Tibial nerve (tissue), 4 donors: ENCODE data around the gene TMEM225B. TPM values are rescaled to one million over a fixed set of nuclear protein-coding genes. Genes with fewer than 3 reads are reported as not detected.

ENCODE experiments used
- DNase-seq, 2 donors: peaks; one replicate each; pipeline ENCODE4 v3.0.0-alpha.2; 2019; ENCODE audit warnings: low spot score in 2 of 2
- H3K27ac ChIP-seq, 4 donors: fragments of 200-600 bp; sonication (generic) in 3 of 4; one replicate each; pipeline ENCODE4 v1.5.1; 2017 to 2019; ENCODE audit warnings: mild to moderate bottlenecking in 1 of 4
- H3K27me3 ChIP-seq, 2 donors: fragments of 200-600 bp; sonication (generic) in 1 of 2; one replicate each; pipeline versions ENCODE4 v1.5.1 to v1.6.0; 2017 to 2019
- H3K36me3 ChIP-seq, 3 donors: fragments of 200-600 bp; sonication (generic); one replicate each; pipeline ENCODE4 v1.5.1; 2018 to 2019
- H3K4me1 ChIP-seq, 4 donors: fragments of 200-600 bp; sonication (generic) in 3 of 4; one replicate each; pipeline ENCODE4 v1.5.1; 2017 to 2019
- H3K4me3 ChIP-seq, 4 donors: fragments of 200-600 bp; sonication (generic) in 3 of 4; one replicate each; pipeline ENCODE4 v1.5.1; 2017 to 2019; ENCODE audit warnings: mild to moderate bottlenecking in 1 of 4, moderate library complexity in 1 of 4
- H3K9me3 ChIP-seq, 4 donors: fragments of 200-600 bp; sonication (generic) in 3 of 4; one replicate each; pipeline ENCODE4 v1.5.1; 2017 to 2019
- CTCF ChIP-seq, 5 experiments: fragments of 200-600 bp in 3 of 5; fragments of 450-650 bp in 2 of 5; sonication (generic) in 3 of 5; IDR thresholded peaks; one replicate each; pipeline ENCODE4 v1.5.1; 2016 to 2019; ENCODE audit warnings: antibody characterized with exemption in 5 of 5, mild to moderate bottlenecking in 3 of 5, moderate library complexity in 2 of 5
- EP300 ChIP-seq, 2 donors: sonication (generic); formaldehyde crosslinking; IDR thresholded peaks; one replicate each; pipeline ENCODE4 v1.6.1; 2017; ENCODE audit warnings: antibody characterized with exemption in 2 of 2, mild to moderate bottlenecking in 1 of 2
- POLR2A ChIP-seq, 2 donors: fragments of 450-650 bp; IDR thresholded peaks; one replicate each; pipeline ENCODE4 v1.6.1; 2017; ENCODE audit warnings: antibody characterized with exemption in 2 of 2, mild to moderate bottlenecking in 2 of 2, moderate library complexity in 2 of 2
- WGBS, 2 donors: methylation state at CpG; one replicate each; pipeline ENCODE4 v1.1.5; 2018; 5-methylcytosine and 5-hydroxymethylcytosine counted together
- total RNA-seq, 4 donors: library from RNA; depleted of rRNA; stranded (reverse); fragments of >200 nt; gene quantifications; one replicate each; pipeline ENCODE4 v1.1.0, GENCODE V29; 2016

The TMEM225B gene
- total RNA-seq, 4 donors from 2014 or later: 1.2 to 1.8 (median 1.5) TPM; not detected in 1

GRCh38 chr7:99638731-99639130 lies 40.7 kb downstream of the TMEM225B start:
- Histone ChIP-seq H3K36me3 (peaks cover 0 to 42% (median 0%) of the 10 kb centered on the region in 3 donors), H3K4me1 (no peaks in the 10 kb centered on the region), H3K27me3 (no peaks in the 10 kb centered on the region), H3K27ac (no peak overlapping the region), H3K4me3 (no peak overlapping the region), H3K9me3 (no peaks in the 10 kb centered on the region)
- TF ChIP-seq POLR2A (IDR thresholded peaks at IDR 0.05) (no peak), EP300 (IDR thresholded peaks at IDR 0.05) (no peak), CTCF (IDR thresholded peaks at IDR 0.05) (no peak)
- WGBS, 2 donors: 95% methylated on average over 23 of the region's 23 CpGs
- DNase-seq: no peak

DNA sequence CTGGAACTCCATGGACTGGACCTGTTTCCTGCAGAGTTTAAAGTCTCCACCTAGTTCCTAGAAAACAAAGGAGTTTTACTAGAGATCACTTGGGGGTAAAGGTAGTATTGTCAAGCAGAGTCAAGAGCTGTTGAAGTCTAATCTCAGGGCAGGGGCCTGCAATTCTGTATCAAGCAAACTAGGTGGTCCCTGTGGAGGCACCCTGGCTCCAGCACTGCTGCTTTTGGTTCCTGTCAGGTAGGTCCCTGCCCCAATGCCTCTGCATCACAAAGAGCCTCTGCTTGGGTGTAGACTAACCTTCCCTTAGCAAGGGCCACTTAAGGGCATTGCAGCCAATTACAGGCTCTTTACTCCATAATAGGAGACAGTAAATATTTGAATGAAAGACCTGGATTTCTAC lies 41.2 kb downstream of the TMEM225B start:
- Histone ChIP-seq H3K9me3 (no peaks in the 10 kb centered on the region), H3K4me3 (no peak overlapping the region), H3K27me3 (no peaks in the 10 kb centered on the region), H3K36me3 (peaks cover 0 to 42% (median 0%) of the 10 kb centered on the region in 3 donors), H3K27ac (no peak overlapping the region), H3K4me1 (no peaks in the 10 kb centered on the region)
- no peak for DNase-seq
- TF ChIP-seq POLR2A (IDR thresholded peaks at IDR 0.05) (no peak), EP300 (IDR thresholded peaks at IDR 0.05) (no peak), CTCF (IDR thresholded peaks at IDR 0.05) (no peak)

DNA sequence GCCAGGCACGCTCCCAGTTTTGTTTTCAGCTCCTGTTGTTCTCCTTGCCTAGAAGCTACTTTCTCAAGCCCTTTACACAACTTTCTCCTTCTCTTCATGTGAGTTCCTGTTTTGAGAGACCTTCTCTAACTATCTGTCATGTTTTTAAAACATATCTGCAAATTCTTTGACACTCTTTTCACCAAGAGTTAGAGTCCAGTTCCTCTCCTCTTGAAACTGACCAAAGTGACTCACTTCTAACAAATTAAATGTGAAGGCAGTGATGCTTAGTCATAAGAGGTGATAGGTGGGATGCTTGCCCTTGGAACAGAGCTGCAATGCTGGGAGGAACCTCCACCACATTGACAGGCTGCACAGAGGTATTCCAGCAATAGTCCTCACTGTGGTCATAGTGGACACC lies 44.0 kb downstream of the TMEM225B start:
- TF ChIP-seq EP300 (IDR thresholded peaks at IDR 0.05) (no peak), POLR2A (IDR thresholded peaks at IDR 0.05) (no peak), CTCF (IDR thresholded peaks at IDR 0.05) (no peak)
- Histone ChIP-seq H3K27ac (no peak overlapping the region), H3K4me1 (no peaks in the 10 kb centered on the region), H3K9me3 (peaks cover 0 to 6% (median 1%) of the 10 kb centered on the region in 4 donors), H3K27me3 (no peaks in the 10 kb centered on the region), H3K4me3 (no peak overlapping the region), H3K36me3 (peaks cover 0 to 54% (median 0%) of the 10 kb centered on the region in 3 donors)
- 93 to 94% methylated on average over 1 of the region's 1 CpG for WGBS, 2 donors
- no peak for DNase-seq

- Histone ChIP-seq H3K4me1 (no peaks in the 10 kb centered on the region), H3K27me3 (no peaks in the 10 kb centered on the region), H3K4me3 (no peak overlapping the region), H3K27ac (no peak overlapping the region), H3K9me3 (peaks cover 0 to 6% (median 1%) of the 10 kb centered on the region in 4 donors), H3K36me3 (peaks cover 0 to 48% (median 0%) of the 10 kb centered on the region in 3 donors)
- DNase-seq: no peak
- 84 to 88% methylated on average over 2 of the region's 2 CpGs for whole genome bisulfite sequencing, 2 donors
- no peak for TF ChIP-seq POLR2A (IDR thresholded peaks at IDR 0.05)
- no peak for TF ChIP-seq CTCF (IDR thresholded peaks at IDR 0.05)
- TF ChIP-seq EP300 (IDR thresholded peaks at IDR 0.05): no peak
Observed at GRCh38 chr7:99643464-99643863, 45.4 kb downstream of the TMEM225B start.

DNA sequence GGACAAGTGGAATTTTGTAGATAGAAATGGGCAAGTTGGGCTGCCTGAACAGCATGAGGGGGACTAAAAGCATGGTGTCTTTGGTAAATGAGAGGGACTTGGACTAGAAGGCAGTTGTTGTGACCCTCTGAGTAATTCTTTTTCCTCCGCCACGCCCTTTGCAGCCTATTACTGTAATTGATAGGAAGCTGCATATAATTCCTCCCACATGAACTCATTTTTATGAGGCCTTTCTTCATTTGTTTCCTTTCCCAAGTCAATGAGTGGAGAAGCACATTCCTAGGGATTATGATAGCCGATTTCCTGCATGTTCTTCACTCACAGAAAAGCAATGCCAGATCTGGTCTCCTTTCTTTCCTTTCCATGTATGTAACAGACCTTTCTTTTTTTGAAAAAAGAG lies 46.4 kb downstream of the TMEM225B start:
- H3K4me3 ChIP-seq: no peak overlapping the region
- H3K27me3 ChIP-seq: no peaks in the 10 kb centered on the region
- H3K27ac ChIP-seq: no peak overlapping the region
- H3K9me3 ChIP-seq: peaks cover 0 to 6% (median 1%) of the 10 kb centered on the region in 4 donors
- no peak for DNase-seq
- no peaks in the 10 kb centered on the region for H3K4me1 ChIP-seq
- WGBS, 2 donors: 84 to 96% methylated on average over 3 of the region's 3 CpGs
- H3K36me3 ChIP-seq: peaks cover 0 to 44% (median 0%) of the 10 kb centered on the region in 3 donors
- TF ChIP-seq CTCF (IDR thresholded peaks at IDR 0.05) (no peak), POLR2A (IDR thresholded peaks at IDR 0.05) (no peak), EP300 (IDR thresholded peaks at IDR 0.05) (no peak)
